Activated CD8-positive, alpha-beta memory T cell treated with anti-CD3 and anti-CD28 coated beads, Interleukin-2, amount 10 ng/mL, durations not matched to agents 7 days and 5 days (primary cell): ENCODE measurements around the gene ZNF678. TPM values are rescaled to one million over a fixed set of nuclear protein-coding genes. Genes with fewer than 3 reads are reported as not detected.
"Not testable (repeated sequence)": the region's sequence is repeated elsewhere in the genome, so short reads cannot be mapped to it uniquely, and the experiment has no call there.

Experiments
- ATAC-seq: fragments of 150-1000 bp; cut with Tn5 transposase; one replicate; pipeline ENCODE4 v1.10.0; 2021; ENCODE audit warnings: moderate library complexity
- CTCF ChIA-PET: fragments of 350-600 bp; sonication (Branson Sonifier 250); formaldehyde crosslinking; loops from one replicate; lab custom pipeline; 2021; ENCODE audit warnings: antibody characterized with exemption; lab: Charles Lee
- DNase-seq: peaks from one replicate; pipeline ENCODE4 v3.0.0-alpha.2; 2020
- H3K27ac Mint-ChIP-seq: one replicate; pipeline ENCODE4 v1.8.0; 2021; ENCODE audit warnings: mild to moderate bottlenecking, mixed read lengths
- H3K27me3 Mint-ChIP-seq: one replicate; pipeline ENCODE4 v1.8.0; 2021; ENCODE audit warnings: mixed read lengths
- H3K36me3 Mint-ChIP-seq: one replicate; pipeline ENCODE4 v1.8.0; 2021; ENCODE audit warnings: mild to moderate bottlenecking, mixed read lengths
- H3K4me1 Mint-ChIP-seq: one replicate; pipeline ENCODE4 v1.8.0; 2021; ENCODE audit warnings: mixed read lengths
- H3K4me3 Mint-ChIP-seq: one replicate; pipeline ENCODE4 v1.8.0; 2021; ENCODE audit warnings: mild to moderate bottlenecking, moderate library complexity, mixed read lengths
- H3K9me3 Mint-ChIP-seq: one replicate; pipeline ENCODE4 v1.8.0; 2022; ENCODE audit warnings: low read depth, mixed read lengths
- total RNA-seq, 2 experiments: library from RNA; stranded (reverse); gene quantifications; one replicate each; pipeline ENCODE4 v1.2.3, GENCODE V29; 2021

ZNF678 gene
- total RNA-seq, 2 experiments from 2014 or later: 3.7 to 6.7 TPM

GRCh38 chr1:227586733-227587132 lies 23.4 kb downstream of the ZNF678 start:
- H3K36me3 Mint-ChIP-seq: peaks cover 62% of the 10 kb centered on the region
- H3K4me1 Mint-ChIP-seq: no peaks in the 10 kb centered on the region

GRCh38 chr1:227587968-227588367 lies 24.6 kb downstream of the ZNF678 start:
- Mint-ChIP-seq H3K27ac (no peak overlapping the region), H3K4me3 (no peak overlapping the region), H3K9me3 (peaks cover 19% of the 10 kb centered on the region), H3K27me3 (no peaks in the 10 kb centered on the region), H3K36me3 (peaks cover 63% of the 10 kb centered on the region), H3K4me1 (no peaks in the 10 kb centered on the region)
- DNase-seq (no peak), ATAC-seq (no peak)
- CTCF ChIA-PET: no interaction called here

More at GRCh38 chr1:227586733-227587132, 23.4 kb downstream of the ZNF678 start:
- DNase-seq: no peak
- no peak for ATAC-seq
- CTCF ChIA-PET: no interaction called here
- Mint-ChIP-seq H3K4me3 (no peak overlapping the region), H3K9me3 (peaks cover 23% of the 10 kb centered on the region), H3K27ac (no peak overlapping the region), H3K27me3 (no peaks in the 10 kb centered on the region)

- H3K4me3 Mint-ChIP-seq, H3K27me3 Mint-ChIP-seq, ATAC-seq, CTCF ChIA-PET, H3K27ac Mint-ChIP-seq, DNase-seq, H3K4me1 Mint-ChIP-seq: not testable (repeated sequence)
- peaks cover 19% of the 10 kb centered on the region for H3K9me3 Mint-ChIP-seq
- H3K36me3 Mint-ChIP-seq: peaks cover 60% of the 10 kb centered on the region
Observed at GRCh38 chr1:227588769-227589168, 25.4 kb downstream of the ZNF678 start.

GRCh38 chr1:227589777-227590176 lies 26.4 kb downstream of the ZNF678 start:
- H3K27me3 Mint-ChIP-seq, ATAC-seq, DNase-seq, H3K4me3 Mint-ChIP-seq, CTCF ChIA-PET, H3K27ac Mint-ChIP-seq, H3K4me1 Mint-ChIP-seq: not testable (repeated sequence)
- peaks cover 58% of the 10 kb centered on the region for H3K36me3 Mint-ChIP-seq
- H3K9me3 Mint-ChIP-seq: peaks cover 25% of the 10 kb centered on the region

- peaks cover 26% of the 10 kb centered on the region for H3K9me3 Mint-ChIP-seq
- H3K27ac Mint-ChIP-seq, CTCF ChIA-PET, H3K27me3 Mint-ChIP-seq, DNase-seq, H3K4me1 Mint-ChIP-seq, H3K4me3 Mint-ChIP-seq, ATAC-seq: not testable (repeated sequence)
- peaks cover 43% of the 10 kb centered on the region for H3K36me3 Mint-ChIP-seq
Observed at GRCh38 chr1:227596222-227596621, 32.9 kb downstream of the ZNF678 start.

GRCh38 chr1:227603327-227603726 lies 40.0 kb downstream of the ZNF678 start:
- Mint-ChIP-seq H3K9me3 (peaks cover 23% of the 10 kb centered on the region), H3K4me3 (no peak overlapping the region)

GRCh38 chr1:227604446-227604845 lies 41.1 kb downstream of the ZNF678 start:
- no peak overlapping the region for H3K4me3 Mint-ChIP-seq
- no peak for DNase-seq
- H3K9me3 Mint-ChIP-seq: peaks cover 21% of the 10 kb centered on the region
- H3K27me3 Mint-ChIP-seq: no peaks in the 10 kb centered on the region
- CTCF ChIA-PET: no interaction called here
- H3K36me3 Mint-ChIP-seq: peaks cover 35% of the 10 kb centered on the region
- H3K4me1 Mint-ChIP-seq: no peaks in the 10 kb centered on the region
- no peak for ATAC-seq
- no peak overlapping the region for H3K27ac Mint-ChIP-seq

More at GRCh38 chr1:227603327-227603726, 40.0 kb downstream of the ZNF678 start:
- Mint-ChIP-seq H3K36me3 (peaks cover 35% of the 10 kb centered on the region), H3K27ac (no peak overlapping the region), H3K4me1 (no peaks in the 10 kb centered on the region), H3K27me3 (no peaks in the 10 kb centered on the region)
- CTCF ChIA-PET: no interaction called here
- DNase-seq (no peak), ATAC-seq (no peak)

GRCh38 chr1:227606271-227606670 lies 42.9 kb downstream of the ZNF678 start:
- CTCF ChIA-PET, H3K4me1 Mint-ChIP-seq: not testable (repeated sequence)
- peaks cover 20% of the 10 kb centered on the region for H3K9me3 Mint-ChIP-seq

GRCh38 chr1:227607336-227607898 lies 44.1 kb downstream of the ZNF678 start:
- no peaks in the 10 kb centered on the region for H3K27me3 Mint-ChIP-seq
- no peak for DNase-seq
- H3K36me3 Mint-ChIP-seq: peaks cover 35% of the 10 kb centered on the region
- H3K4me3 Mint-ChIP-seq: no peak overlapping the region
- ATAC-seq: no peak
- no peak overlapping the region for H3K27ac Mint-ChIP-seq
- H3K9me3 Mint-ChIP-seq: peaks cover 20% of the 10 kb centered on the region
- CTCF ChIA-PET: no interaction called here
- H3K4me1 Mint-ChIP-seq: no peaks in the 10 kb centered on the region

More at GRCh38 chr1:227606271-227606670, 42.9 kb downstream of the ZNF678 start:
- H3K36me3 Mint-ChIP-seq: peaks cover 30% of the 10 kb centered on the region
- H3K27ac Mint-ChIP-seq, ATAC-seq, H3K4me3 Mint-ChIP-seq, H3K27me3 Mint-ChIP-seq, DNase-seq: not testable (repeated sequence)

GRCh38 chr1:227612658-227613057 lies 49.3 kb downstream of the ZNF678 start:
- CTCF ChIA-PET: no interaction called here

GRCh38 chr1:227613526-227613925 lies 50.2 kb downstream of the ZNF678 start:
- peaks cover 51% of the 10 kb centered on the region for H3K36me3 Mint-ChIP-seq
- CTCF ChIA-PET: no interaction called here
- H3K27ac Mint-ChIP-seq: no peak overlapping the region
- no peaks in the 10 kb centered on the region for H3K4me1 Mint-ChIP-seq
- peaks cover 32% of the 10 kb centered on the region for H3K9me3 Mint-ChIP-seq
- H3K4me3 Mint-ChIP-seq: no peak overlapping the region
- no peak for DNase-seq
- ATAC-seq: no peak
- H3K27me3 Mint-ChIP-seq: no peaks in the 10 kb centered on the region

More at GRCh38 chr1:227612658-227613057, 49.3 kb downstream of the ZNF678 start:
- H3K27me3 Mint-ChIP-seq: no peaks in the 10 kb centered on the region
- H3K4me1 Mint-ChIP-seq: no peaks in the 10 kb centered on the region
- no peak for DNase-seq
- no peak overlapping the region for H3K4me3 Mint-ChIP-seq
- no peak for ATAC-seq
- H3K9me3 Mint-ChIP-seq: peaks cover 29% of the 10 kb centered on the region
- no peak overlapping the region for H3K27ac Mint-ChIP-seq
- peaks cover 46% of the 10 kb centered on the region for H3K36me3 Mint-ChIP-seq

- Mint-ChIP-seq H3K9me3 (peaks cover 33% of the 10 kb centered on the region), H3K36me3 (peaks cover 33% of the 10 kb centered on the region), H3K27me3 (no peaks in the 10 kb centered on the region), H3K4me1 (no peaks in the 10 kb centered on the region), H3K4me3 (no peak overlapping the region), H3K27ac (no peak overlapping the region)
- DNase-seq: no peak
- CTCF ChIA-PET: interaction anchor here (0.5 kb wide), 1 partner anchor 474 kb away, joined by 3 read pairs; no protein-coding TSS in a partner anchor
- no peak for ATAC-seq
Observed at GRCh38 chr1:227621211-227621610, 57.9 kb downstream of the ZNF678 start.

- DNase-seq: no peak
- Mint-ChIP-seq H3K4me1 (no peaks in the 10 kb centered on the region), H3K36me3 (peaks cover 32% of the 10 kb centered on the region), H3K27me3 (no peaks in the 10 kb centered on the region), H3K4me3 (no peak overlapping the region), H3K9me3 (peaks cover 34% of the 10 kb centered on the region), H3K27ac (no peak overlapping the region)
- CTCF ChIA-PET: no interaction called here
- no peak for ATAC-seq
Observed at GRCh38 chr1:227622739-227623475, 59.6 kb downstream of the ZNF678 start.

- Mint-ChIP-seq H3K27ac (no peak overlapping the region), H3K27me3 (no peaks in the 10 kb centered on the region), H3K36me3 (peaks cover 20% of the 10 kb centered on the region), H3K4me1 (no peaks in the 10 kb centered on the region), H3K9me3 (peaks cover 25% of the 10 kb centered on the region), H3K4me3 (no peak overlapping the region)
- ATAC-seq: no peak
- CTCF ChIA-PET: no interaction called here
- no peak for DNase-seq
Observed at GRCh38 chr1:227632325-227632724, 69.0 kb downstream of the ZNF678 start.
